ENCODE results near the gene OR2AG2.

Gene OR2AG2

GRCh38 chr11:6738590-6738989 is 33.2 kb downstream of the OR2AG2 start:
- no peak for DNase-seq

- peak; percentile 65 for DNase-seq
Observed at GRCh38 chr11:6737872-6738466, 33.8 kb downstream of the OR2AG2 start.

DNA sequence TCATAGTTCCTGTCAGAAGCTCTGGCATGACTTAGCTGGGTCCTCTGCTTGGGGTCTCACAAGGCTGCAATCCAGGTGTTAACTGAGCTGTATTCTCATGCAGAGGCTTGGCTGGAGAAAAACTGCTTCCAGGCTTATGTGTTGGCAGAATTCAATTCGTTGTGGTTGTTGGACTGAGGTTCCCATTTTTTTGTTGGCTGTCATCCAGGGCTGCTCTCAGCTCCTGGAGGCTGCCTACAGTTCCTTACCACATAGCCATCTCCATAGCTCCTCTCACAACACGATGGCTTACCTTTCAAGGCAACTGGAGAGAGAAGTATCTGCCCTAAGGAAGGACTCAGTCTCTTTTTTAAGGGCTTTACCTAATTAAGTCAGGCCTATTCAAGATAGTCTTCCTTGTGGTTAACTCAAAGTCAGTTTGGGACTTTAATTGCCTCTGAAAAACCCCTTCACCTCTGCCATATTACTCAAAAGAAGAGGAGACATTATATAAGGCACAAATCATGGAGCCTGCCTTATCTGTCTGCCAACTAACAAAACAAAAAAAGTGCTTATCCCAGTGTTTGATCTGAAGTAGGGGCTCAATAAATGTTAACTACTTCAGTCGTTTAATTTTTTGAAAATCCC is 35.2 kb downstream of the OR2AG2 start:
- DNase-seq = no peak

GRCh38 chr11:6735306-6735705 is 36.5 kb downstream of the OR2AG2 start:
- no peak for DNase-seq

- DNase-seq = no peak
Observed at GRCh38 chr11:6734616-6735015, 37.2 kb downstream of the OR2AG2 start.

GRCh38 chr11:6733326-6734275 is 38.2 kb downstream of the OR2AG2 start:
- no peak for DNase-seq

- DNase-seq = no peak
Observed at GRCh38 chr11:6727971-6728760, 43.6 kb downstream of the OR2AG2 start.

DNA sequence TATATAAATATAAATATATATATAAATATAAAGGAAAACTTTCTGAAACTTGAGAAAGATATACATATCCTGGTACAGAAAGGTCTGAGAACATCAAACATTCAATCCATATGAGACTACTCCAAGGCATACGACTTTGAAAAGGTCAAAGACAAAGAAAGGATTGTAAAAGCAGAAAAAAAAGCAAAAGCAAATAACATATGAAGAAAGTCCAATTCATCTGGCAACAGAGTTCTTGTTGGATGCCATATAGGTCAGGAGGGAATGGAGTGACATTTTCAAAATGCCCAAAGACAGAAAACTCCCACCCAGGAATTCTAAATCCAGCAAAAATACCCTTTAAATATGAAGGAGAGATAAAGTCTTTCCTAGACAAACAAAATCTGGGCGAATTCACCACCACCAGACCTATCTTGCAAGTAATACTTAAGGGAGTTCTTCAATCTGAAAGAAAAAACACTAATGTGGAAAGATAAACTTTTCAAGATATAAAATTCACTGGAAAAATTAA is 46.3 kb downstream of the OR2AG2 start:
- DNase-seq = no peak

DNA sequence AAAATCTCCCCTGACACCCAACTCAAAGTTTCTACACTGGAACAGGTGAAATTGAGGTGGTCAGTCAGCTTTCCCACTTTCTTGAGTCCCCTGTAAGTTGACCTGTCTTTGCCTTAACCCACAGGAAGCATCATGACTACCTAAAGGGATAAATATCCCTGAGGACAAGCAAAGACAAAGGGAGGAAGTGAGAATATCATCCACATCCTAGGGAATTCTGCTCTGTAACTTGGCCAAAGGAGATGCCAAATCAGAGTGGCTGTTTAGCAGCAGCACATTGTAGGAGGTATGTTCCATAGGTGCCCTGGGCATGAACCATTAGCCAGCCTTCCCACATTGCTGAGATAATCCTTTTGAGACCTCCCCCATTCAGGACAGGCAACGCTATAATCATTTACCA is 47.8 kb downstream of the OR2AG2 start:
- no peak for DNase-seq

GRCh38 chr11:6721343-6721742 is 50.4 kb downstream of the OR2AG2 start:
- no peak for DNase-seq

DNA sequence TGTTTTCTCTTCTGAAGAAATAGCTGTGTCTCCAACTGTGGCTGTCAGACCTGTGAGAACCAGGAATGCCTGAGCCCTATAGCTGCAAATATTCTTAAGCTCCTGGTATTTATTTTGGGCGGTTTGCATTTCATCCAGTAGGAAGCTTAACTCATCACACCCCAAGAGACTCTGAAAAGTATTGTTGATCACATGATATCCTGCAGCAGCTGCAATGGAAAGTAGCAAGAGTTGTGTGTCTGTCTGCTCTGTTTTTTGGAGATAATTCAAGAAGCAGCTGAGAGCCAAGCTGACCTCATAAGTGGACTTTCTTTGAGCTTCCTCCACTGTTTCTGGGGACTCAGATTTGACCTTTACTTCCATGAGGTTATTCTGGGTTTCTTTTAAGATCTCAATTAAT is 52.2 kb downstream of the OR2AG2 start:
- no peak for DNase-seq

- DNase-seq = no peak
Observed at GRCh38 chr11:6717426-6717825, 54.4 kb downstream of the OR2AG2 start.

Data from NCI-H510A treated with DMSO at 0.1 percent for 48 hours (cell line).